Neural progenitor cell (in vitro differentiated cells): ENCODE data around the gene KANTR. TPM values are rescaled to one million over a fixed set of nuclear protein-coding genes. Genes with fewer than 3 reads are reported as not detected.

Source experiments
- DNase-seq: peaks from one replicate; pipeline ENCODE4 v3.0.0-alpha.2; 2016; ENCODE audit warnings: low spot score
- H2AFZ ChIP-seq: fragments of 200-600 bp; sonication (generic); replicated peaks from 2 replicates; pipeline ENCODE4 v1.6.1; 2016; ENCODE audit warnings: antibody characterized with exemption
- H3F3A ChIP-seq: fragments of 200-600 bp; sonication (generic); 2 replicates; pipeline ENCODE4 v1.6.1; 2016; ENCODE audit warnings: antibody characterized with exemption, low read depth
- H3K27ac ChIP-seq: fragments of 200-600 bp; sonication (generic); 2 replicates; pipeline ENCODE4 v1.5.1; 2016; ENCODE audit warnings: mild to moderate bottlenecking
- H3K27me3 ChIP-seq: fragments of 200-600 bp; sonication (generic); 2 replicates; pipeline ENCODE4 v1.6.1; 2016; ENCODE audit warnings: mild to moderate bottlenecking, moderate library complexity
- H3K36me3 ChIP-seq: fragments of 200-600 bp; sonication (generic); 2 replicates; pipeline ENCODE4 v1.5.1; 2016
- H3K4me1 ChIP-seq: fragments of 200-600 bp; sonication (generic); 2 replicates; pipeline ENCODE4 v1.6.1; 2016; ENCODE audit warnings: mixed run types
- H3K4me2 ChIP-seq: fragments of 200-600 bp; sonication (generic); 2 replicates; pipeline ENCODE4 v1.6.1; 2016
- H3K4me3 ChIP-seq: fragments of 200-600 bp; sonication (generic); 2 replicates; pipeline ENCODE4 v1.5.1; 2016
- H3K79me2 ChIP-seq: fragments of 200-600 bp; sonication (generic); 2 replicates; pipeline ENCODE4 v1.6.1; 2016; ENCODE audit warnings: low read depth
- H3K9ac ChIP-seq: fragments of 200-600 bp; sonication (generic); 2 replicates; pipeline ENCODE4 v1.6.1; 2016
- H3K9me3 ChIP-seq: fragments of 200-600 bp; sonication (generic); 2 replicates; pipeline ENCODE4 v1.5.1; 2016; ENCODE audit warnings: low read depth
- H4K20me1 ChIP-seq: fragments of 200-600 bp; sonication (generic); 2 replicates; pipeline ENCODE4 v1.6.1; 2016; ENCODE audit warnings: low read depth
- H3K27ac Mint-ChIP-seq: 3 replicates; pipeline ENCODE4 v1.8.0; 2021; ENCODE audit warnings: mixed read lengths
- H3K27me3 Mint-ChIP-seq: 2 replicates; pipeline ENCODE4 v1.8.0; 2022; ENCODE audit warnings: low read depth, mild to moderate bottlenecking, inconsistent platforms, moderate library complexity, mixed read lengths; ENCODE audit not compliant: insufficient read depth
- H3K36me3 Mint-ChIP-seq: 3 replicates; pipeline ENCODE4 v1.8.0; 2021; ENCODE audit warnings: mixed read lengths
- H3K4me1 Mint-ChIP-seq: 3 replicates; pipeline ENCODE4 v1.8.0; 2021; ENCODE audit warnings: mixed read lengths
- H3K4me3 Mint-ChIP-seq: 3 replicates; pipeline ENCODE4 v1.8.0; 2021; ENCODE audit warnings: mild to moderate bottlenecking, moderate library complexity, mixed read lengths
- H3K9me3 Mint-ChIP-seq: 3 replicates; pipeline ENCODE4 v1.8.0; 2020; ENCODE audit warnings: mixed read lengths
- CTCF ChIP-seq: fragments of 200-600 bp; sonication (generic); IDR thresholded peaks from 2 replicates; pipeline ENCODE4 v1.5.1; 2017; ENCODE audit warnings: antibody characterized with exemption, mild to moderate bottlenecking
- EZH2 ChIP-seq: fragments of 200-600 bp; sonication (generic); IDR thresholded peaks from 2 replicates; pipeline ENCODE4 v1.6.1; 2017; ENCODE audit warnings: antibody characterized with exemption, mild to moderate bottlenecking, moderate library complexity
- EZH2phosphoT487 ChIP-seq: fragments of 200-600 bp; sonication (generic); IDR thresholded peaks from 2 replicates; pipeline ENCODE4 v1.6.1; 2017; ENCODE audit warnings: antibody characterized with exemption
- total RNA-seq: library from RNA; depleted of rRNA; stranded (reverse); fragments of >200 nt; gene quantifications from 2 replicates; pipeline ENCODE4 v1.2.3, GENCODE V29; 2015; ENCODE audit warnings: low replicate concordance

Gene KANTR
- total RNA-seq, 1 donor from 2014 or later = 30.9 TPM

GRCh38 chrX:53073115-53073586 lies 20.8 kb upstream of the KANTR start:
- Histone ChIP-seq H3K36me3 (no peaks in the 10 kb centered on the region), H4K20me1 (peaks cover 4% of the 10 kb centered on the region), H2AFZ (no peak overlapping the region), H3K9me3 (no peaks in the 10 kb centered on the region), H3K27me3 (no peaks in the 10 kb centered on the region), H3F3A (peaks cover 26% of the 10 kb centered on the region), H3K79me2 (no peaks in the 10 kb centered on the region), H3K9ac (no peak overlapping the region), H3K4me1 (peaks cover 3% of the 10 kb centered on the region), H3K27ac (peak overlapping the region; percentile 74), H3K4me3 (no peak overlapping the region), H3K4me2 (peak overlapping the region; percentile 42)
- Mint-ChIP-seq H3K36me3 (no peaks in the 10 kb centered on the region), H3K4me3 (peak overlapping the region; percentile 27), H3K4me1 (peaks cover 2% of the 10 kb centered on the region), H3K9me3 (no peaks in the 10 kb centered on the region), H3K27ac (no peak overlapping the region), H3K27me3 (peaks cover 2% of the 10 kb centered on the region)
- DNase-seq = peak; percentile 47
- TF ChIP-seq EZH2phosphoT487 (no peak), CTCF (no peak), EZH2 (no peak)

GRCh38 chrX:53075011-53075410 lies 18.9 kb upstream of the KANTR start:
- Mint-ChIP-seq H3K9me3 (peaks cover 3% of the 10 kb centered on the region), H3K36me3 (peaks cover 2% of the 10 kb centered on the region), H3K27ac (no peak overlapping the region), H3K4me3 (no peak overlapping the region), H3K4me1 (peaks cover 5% of the 10 kb centered on the region), H3K27me3 (peaks cover 2% of the 10 kb centered on the region)
- Histone ChIP-seq H3F3A (peaks cover 26% of the 10 kb centered on the region), H3K9ac (no peak overlapping the region), H3K4me3 (no peak overlapping the region), H2AFZ (no peak overlapping the region), H3K4me1 (peaks cover 3% of the 10 kb centered on the region), H3K9me3 (no peaks in the 10 kb centered on the region), H3K27me3 (no peaks in the 10 kb centered on the region), H3K27ac (no peak overlapping the region), H3K79me2 (no peaks in the 10 kb centered on the region), H3K36me3 (no peaks in the 10 kb centered on the region), H4K20me1 (peaks cover 4% of the 10 kb centered on the region), H3K4me2 (no peak overlapping the region)
- DNase-seq = peak; percentile 8
- TF ChIP-seq EZH2phosphoT487 = no peak
- no peak for TF ChIP-seq EZH2
- TF ChIP-seq CTCF = no peak

DNA sequence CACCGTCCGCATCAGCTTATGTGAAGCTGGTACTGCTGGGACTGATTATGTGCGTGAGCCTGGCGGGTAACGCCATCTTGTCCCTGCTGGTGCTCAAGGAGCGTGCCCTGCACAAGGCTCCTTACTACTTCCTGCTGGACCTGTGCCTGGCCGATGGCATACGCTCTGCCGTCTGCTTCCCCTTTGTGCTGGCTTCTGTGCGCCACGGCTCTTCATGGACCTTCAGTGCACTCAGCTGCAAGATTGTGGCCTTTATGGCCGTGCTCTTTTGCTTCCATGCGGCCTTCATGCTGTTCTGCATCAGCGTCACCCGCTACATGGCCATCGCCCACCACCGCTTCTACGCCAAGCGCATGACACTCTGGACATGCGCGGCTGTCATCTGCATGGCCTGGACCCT lies 17.3 kb upstream of the KANTR start:
- Histone ChIP-seq H3K9ac (no peak overlapping the region), H3F3A (peaks cover 24% of the 10 kb centered on the region), H4K20me1 (peaks cover 4% of the 10 kb centered on the region), H3K4me3 (no peak overlapping the region), H3K4me2 (no peak overlapping the region), H3K79me2 (no peaks in the 10 kb centered on the region), H3K27me3 (no peaks in the 10 kb centered on the region), H3K4me1 (peaks cover 10% of the 10 kb centered on the region), H3K36me3 (no peaks in the 10 kb centered on the region), H3K9me3 (no peaks in the 10 kb centered on the region), H2AFZ (no peak overlapping the region), H3K27ac (no peak overlapping the region)
- Mint-ChIP-seq H3K9me3 (peaks cover 3% of the 10 kb centered on the region), H3K4me1 (peaks cover 12% of the 10 kb centered on the region), H3K4me3 (no peak overlapping the region), H3K36me3 (peaks cover 2% of the 10 kb centered on the region), H3K27me3 (peaks cover 2% of the 10 kb centered on the region), H3K27ac (no peak overlapping the region)
- DNase-seq = no peak
- TF ChIP-seq CTCF (no peak), EZH2 (no peak), EZH2phosphoT487 (no peak)
